Endometrial microvascular endothelial cells (primary cell): ENCODE results near the gene ADAMTS2. TPM values are rescaled to one million over a fixed set of nuclear protein-coding genes. Genes with fewer than 3 reads are reported as not detected.

Experiments used
- in situ Hi-C: cut with HindIII; loops from 2 replicates; pipeline ENCODE4 v1.10.0; 2017; ENCODE audit warnings: low sequenced_read_pairs, low pct_unique_long_range_greater_than_20kb; ENCODE audit errors: inconsistent ontology term
- total RNA-seq: library from RNA; depleted of rRNA; stranded (reverse); fragments of >200 nt; gene quantifications from one replicate; pipeline ENCODE4 v1.2.3, GENCODE V29; 2015; ENCODE audit errors: inconsistent ontology term

ADAMTS2 gene
- total RNA-seq, 1 donor from 2014 or later, result 2.0 TPM

DNA sequence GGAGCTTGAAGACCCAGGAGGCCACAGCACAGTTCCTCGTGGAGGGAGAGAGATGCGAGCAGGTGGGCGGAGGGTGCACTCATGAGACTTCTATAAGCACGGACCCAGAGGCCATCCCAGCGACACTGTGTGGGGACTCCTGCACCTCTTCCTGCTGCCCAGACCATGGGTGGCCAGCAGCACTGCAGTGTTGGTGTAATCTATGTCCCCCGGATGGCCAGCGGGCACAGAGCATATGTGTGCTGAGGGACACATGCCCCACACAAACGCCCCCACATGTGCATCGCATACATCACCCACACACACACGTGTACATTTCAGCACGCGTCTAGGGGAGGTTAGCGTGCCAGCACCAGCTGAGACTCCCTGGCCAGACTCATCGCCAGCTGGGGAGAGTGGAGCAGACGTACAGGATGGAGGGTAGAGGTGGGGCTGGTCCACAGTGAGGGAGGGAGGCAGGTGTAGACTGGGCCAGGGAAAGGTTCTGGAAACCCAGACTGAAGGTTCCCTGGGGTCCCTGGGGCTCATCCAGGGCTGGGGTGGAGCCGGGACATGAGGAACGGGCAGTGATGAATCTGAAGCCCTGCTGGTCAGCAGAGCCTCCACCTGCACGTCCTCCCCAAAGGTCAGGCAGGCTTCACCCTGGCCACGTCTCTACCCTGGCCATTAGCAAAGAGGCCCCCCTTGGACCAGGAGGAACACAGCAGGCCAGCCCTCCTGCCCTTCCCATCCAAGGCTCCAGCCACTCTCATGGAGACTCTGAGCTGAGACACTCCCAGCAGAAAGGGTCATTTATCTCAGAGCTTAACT lies 27.6 kb downstream of the ADAMTS2 start:
- in situ Hi-C loops, result no loop called here

DNA sequence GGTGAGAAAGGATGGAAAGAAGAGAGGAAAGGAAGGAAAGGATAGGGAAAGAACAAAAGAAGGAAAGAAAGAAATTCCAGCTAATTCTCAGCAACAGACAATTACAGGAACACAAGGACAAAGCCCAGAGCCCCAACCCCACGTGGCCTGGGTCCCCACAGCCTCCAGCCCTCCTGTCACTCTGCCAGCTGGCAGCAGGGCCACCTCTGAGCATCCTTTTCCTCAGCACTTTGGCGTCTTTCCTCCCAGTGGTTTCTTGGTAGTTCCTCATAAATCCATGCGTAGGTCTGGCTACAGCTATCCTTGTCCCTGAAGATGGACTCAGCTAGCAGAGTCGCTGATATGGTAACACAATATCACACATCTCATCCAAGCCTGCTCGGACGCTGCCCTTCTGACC lies 28.3 kb downstream of the ADAMTS2 start:
- in situ Hi-C loops, result no loop called here

DNA sequence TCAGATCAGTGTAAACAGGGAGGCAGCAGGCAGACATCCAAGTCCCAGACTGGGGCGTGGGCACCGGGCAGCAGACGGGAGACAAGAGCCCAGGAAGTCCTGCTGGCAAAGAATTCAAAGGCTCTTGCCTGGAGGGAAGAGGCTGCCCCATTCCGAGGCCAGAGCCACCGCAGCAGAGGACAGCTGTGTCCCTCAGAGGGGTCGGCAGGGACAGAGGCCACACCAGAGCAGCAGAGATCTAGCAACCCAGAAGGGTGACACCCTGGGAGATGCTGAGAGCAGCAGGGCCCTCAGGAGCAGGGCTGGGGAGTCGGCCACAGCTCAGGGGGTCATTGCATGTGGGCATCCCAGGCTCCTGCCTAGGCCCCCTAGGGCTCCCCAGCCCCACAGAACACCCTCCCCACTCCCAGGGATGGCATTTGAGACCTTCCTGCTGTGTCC lies 29.1 kb downstream of the ADAMTS2 start:
- in situ Hi-C loops, result no loop called here

DNA sequence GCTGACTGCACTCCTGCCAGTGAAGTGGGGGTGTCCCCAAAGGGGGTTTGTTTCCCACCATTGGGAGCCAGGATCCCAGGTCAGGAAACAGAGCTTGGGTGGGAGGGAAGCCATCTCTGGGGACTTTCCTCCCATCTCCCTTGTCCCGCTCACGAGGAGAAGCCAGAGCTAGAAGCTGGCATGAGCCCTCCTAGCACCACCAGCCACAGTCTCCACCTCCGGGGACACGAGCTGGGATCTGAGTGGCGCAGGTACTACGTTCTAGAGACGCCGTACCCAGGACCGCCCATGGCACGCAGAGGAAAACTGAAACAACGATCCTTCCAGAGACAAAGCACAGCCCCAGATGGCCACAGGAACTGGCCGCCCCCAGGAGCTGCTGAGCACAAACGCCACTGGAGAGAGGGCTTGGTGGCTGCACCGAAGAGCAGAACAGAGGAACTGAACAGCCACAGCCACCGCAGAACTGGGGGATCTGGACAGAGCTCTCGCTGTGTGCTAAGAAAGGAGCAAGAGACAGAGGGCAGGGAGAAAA lies 29.8 kb downstream of the ADAMTS2 start:
- in situ Hi-C loops, result no loop called here

DNA sequence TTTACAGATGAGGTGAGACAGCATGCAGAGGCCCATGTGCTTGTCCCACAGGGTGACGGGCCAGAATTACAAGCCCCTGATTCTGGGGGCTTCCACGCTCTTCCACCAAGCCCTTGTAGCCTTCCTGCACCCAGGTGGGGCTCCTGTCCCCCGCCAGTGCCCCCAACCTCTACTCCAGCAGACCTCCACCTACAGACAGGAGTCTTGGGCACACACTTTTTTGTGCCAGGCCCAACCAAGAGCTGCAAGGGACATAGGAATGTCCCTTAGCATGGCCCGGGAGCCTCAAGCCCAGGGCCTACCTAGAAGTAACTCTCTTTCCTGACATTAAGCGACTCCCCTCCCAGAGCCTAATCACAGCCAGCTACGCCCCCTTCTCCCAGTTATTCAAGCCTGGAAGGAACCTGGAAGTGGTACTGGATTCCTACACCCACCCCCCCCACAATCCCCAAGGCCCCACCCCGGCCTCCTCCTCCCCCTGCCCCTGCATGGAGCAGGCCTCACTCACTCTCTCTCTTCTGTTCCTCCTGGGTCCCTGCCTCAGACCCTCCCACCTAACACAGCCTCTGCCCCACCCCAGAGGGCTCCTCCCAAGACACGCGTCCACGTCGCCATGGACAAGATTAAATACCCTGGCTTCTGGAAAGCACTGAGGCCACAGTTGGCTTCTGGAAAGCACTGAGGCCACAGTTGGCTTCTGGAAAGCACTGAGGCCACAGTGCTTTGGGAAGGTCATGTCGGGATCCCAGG lies 30.5 kb downstream of the ADAMTS2 start:
- in situ Hi-C loops, result no loop called here

DNA sequence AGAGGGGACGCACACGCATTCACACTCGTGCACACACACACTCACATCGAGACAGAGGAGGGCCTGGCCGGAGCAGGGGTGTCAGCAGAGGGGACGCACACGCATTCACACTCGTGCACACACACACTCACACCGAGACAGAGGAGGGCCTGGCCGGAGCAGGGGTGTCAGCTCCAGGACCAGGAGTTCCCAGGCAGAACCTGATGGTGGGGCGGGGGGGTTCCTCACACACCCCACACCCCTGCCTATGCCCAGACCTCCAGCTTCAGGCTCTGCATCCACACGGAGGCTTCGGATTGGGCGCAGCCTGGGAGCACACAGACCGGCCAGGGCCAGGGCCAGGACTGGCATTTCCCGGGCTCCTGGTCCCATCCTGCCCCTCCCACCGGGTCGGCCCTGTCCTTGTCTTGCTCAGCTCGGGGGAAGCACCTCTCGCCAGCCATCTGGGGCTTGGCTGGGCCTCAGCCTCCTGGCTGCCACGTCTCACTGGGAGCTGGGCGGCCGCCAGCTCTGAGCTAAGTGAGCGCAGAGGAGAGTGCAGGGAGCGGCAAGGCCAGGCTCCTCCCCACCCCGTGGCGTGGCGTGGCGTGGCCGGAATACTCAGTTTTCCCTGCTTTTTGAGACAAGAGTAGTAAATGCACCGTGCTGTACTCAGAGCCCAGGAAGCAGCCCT lies 31.3 kb downstream of the ADAMTS2 start:
- in situ Hi-C loops, result no loop called here

DNA sequence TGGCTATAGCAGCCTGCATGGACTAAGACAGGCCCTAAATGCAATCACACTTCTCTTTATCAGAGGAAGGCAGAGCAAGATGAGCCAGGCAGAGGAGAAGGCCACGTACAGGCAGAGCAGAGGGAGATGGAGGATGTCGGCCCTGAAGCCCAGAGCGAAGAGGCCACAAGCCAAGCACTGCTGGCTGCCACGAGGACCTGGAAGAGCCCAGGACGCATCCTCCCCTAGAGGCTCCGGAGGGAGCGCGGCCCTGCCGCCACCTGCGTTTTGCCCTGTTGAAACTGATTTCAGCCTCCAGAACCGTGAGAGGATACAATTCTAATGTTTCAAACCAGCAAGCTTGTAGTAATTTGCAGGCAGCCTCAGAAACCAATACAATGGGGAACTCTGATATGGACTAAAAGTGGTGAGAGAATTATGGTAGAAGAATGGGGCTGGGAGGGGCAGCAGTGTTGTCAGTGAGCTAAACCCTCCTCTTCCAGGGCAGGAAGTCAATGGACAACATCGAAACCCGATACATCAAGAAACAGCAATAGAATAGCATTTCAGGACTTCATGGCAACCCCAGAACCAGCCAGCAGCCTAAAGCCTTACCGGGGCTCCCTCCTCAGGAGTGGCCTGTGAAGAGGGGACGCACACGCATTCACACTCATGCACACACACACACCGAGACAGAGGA lies 32.6 kb downstream of the ADAMTS2 start:
- in situ Hi-C loops, result no loop called here

DNA sequence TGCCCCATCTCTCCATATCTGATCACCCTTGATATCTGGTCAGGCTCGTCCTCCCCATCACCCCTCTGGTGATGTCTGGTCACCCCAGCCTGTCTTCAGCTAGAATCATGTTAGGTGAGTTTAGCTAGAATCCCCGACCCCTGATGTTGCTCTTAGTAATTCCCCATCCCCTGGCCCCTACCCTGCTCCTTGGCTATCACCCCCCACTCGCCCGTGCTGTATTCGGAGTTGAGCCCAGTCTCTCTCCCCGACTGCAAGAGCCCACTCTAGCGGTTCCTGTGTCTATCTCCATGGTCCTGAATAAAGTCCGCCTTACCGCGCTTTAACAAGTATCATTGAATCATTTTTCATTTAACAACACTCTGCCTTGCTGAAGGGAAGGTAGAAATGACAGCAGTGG lies 33.7 kb downstream of the ADAMTS2 start:
- in situ Hi-C loops, result no loop called here

DNA sequence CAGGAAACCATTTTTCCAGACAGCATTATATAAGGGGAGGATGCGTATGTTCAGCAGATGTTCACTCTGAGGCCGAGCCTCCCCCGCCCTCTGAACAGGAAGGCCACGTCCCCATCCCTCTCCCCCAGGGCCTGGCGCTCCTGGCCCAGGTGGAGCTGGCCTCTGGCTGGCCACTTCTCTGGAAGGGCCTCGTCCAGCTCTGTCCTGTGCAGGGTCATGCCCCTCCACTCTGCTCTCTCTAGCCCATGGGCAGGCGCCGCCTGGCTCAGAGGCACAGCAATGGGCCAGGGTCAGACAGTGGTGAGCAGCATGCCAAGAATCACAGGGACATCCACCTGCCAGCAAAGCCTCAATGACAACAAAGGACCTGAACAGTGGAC lies 34.2 kb downstream of the ADAMTS2 start:
- in situ Hi-C loops, result no loop called here

DNA sequence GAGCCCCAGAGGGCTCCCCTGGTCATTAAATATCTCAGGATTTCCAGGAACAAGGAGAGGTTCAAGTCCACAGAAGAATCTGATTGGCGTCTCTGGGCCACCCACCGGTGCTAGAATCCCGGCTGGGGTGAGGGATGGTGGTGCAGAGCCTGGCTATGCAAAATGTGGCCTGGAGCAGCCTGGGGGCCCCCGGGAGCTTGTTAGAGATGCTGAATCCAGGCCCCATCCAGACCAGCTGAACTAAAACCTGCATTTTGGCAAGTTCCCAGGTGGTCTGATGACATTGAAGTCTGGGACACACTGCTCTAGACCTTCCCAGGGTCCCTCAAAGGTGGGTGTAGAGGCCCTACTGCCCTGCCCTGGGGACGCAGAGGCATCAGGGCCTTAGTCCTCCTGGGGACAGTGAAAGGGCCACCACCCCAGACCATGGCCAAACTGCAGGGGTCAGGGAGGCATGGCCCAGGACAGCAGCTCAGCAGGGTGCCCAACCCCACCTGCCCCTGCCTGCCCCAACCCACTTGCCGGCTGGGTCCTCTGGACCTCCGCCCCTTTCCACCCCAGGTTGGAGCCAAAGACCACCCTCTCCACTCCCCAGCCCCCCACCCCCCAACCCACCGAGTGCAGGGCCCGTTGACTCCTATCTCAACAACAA lies 34.7 kb downstream of the ADAMTS2 start:
- in situ Hi-C loops, result no loop called here

DNA sequence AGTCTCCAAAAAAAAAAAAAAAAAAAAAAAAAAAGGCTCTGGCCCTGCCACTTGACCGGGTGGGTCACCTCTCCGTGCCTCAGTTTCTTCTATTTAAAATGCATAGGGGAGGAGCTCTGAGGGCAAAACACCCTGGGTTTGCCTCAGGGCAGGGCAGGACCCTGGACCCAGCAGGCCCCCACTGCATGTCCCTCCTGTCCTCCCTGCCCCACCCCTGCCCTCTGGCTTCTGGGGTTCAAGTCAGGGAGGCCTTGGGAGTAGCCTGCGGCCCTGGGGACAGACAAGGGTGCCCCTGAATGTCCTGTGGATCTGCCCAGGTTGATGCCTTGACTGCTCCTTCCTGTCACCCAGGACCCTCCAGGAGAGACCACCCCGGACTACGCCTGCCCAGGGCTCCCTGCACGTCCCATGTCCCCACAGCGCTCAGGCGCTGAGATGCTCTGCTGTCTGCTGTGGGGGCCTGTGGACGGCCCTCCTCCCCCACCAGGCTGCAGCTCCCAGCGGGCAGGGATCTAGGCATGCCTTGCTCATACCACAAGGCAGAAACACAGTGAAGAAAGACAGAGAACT lies 35.4 kb downstream of the ADAMTS2 start:
- in situ Hi-C loops, result no loop called here

DNA sequence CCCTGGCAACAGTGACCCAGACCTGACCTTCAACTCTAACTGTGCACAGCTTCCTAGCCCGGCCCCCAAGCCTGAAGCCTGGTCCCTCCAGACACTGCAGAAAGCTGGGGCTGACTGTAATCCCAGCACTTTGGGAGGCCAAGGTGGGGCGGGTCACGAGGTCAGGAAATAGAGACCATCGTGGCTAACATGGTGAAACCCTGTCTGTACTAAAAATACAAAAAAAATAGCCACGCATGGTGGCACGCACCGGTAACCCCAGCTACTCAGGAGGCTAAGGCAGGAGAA lies 35.9 kb downstream of the ADAMTS2 start:
- in situ Hi-C loops, result no loop called here

DNA sequence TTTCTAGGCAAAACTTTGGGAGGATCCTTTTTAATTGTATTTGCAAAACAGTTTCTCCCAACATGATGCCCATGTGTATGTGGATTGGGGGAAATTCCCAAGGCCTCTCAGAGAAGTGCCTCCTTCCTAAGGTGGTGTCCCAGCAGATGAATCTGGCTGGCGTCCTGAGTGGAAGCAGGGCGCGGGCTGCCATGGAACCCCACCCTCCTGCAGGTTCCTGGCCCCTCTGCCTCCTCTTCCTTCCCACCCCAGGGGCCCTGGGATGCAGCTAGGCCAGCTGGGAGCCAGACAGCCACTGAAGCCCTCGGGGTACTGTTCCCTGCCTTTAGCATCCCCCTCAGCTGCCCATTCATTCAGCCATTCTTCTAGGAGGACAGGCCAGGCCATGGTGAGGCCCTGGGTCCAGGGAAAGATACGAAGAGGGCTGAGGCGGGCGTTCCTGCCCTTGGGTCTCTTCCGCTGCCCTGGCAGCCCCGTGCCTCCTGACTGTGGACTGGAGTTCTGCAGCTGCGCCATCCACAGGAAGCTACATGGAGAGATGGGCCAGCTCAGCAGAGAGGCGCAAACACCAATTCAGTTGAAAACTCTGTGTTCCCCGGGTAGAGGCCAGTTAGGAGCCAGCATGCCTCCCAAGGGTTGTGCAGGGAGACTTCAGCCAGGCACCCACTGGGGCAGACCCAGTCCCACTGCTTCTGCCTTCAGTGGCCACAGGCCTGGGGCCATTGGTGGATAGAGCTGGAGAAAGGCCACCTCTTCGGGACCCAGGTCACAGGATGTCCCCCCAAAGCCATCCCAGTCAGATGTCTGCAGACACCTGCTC lies 36.5 kb downstream of the ADAMTS2 start:
- in situ Hi-C loops, result no loop called here

DNA sequence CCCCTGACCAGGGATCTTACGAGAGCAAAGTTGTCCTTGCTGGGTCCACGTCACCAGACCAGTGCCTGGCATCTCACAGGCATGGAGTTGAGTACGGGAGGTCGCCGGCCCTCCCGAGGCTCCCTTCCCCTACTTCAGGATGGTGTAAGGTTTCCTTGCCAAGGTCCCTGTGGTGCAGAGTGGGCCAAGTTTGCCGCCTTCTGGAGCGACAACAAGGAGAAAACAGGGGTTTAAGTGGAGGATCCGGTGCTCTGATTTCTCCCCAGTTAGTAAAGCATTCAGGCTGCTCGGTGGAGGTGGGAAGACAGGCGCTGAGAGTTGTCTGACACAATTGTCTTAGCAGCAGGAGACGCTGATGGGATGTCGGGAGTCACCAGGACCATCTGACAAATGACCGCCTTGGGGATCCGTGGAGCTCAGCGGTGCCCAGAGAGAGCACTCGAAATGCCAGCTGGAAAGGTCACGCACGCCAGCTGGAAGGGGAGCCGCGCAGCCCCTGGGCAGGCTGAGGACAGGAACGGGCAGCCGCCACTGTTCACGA lies 37.3 kb downstream of the ADAMTS2 start:
- in situ Hi-C loops, result no loop called here

DNA sequence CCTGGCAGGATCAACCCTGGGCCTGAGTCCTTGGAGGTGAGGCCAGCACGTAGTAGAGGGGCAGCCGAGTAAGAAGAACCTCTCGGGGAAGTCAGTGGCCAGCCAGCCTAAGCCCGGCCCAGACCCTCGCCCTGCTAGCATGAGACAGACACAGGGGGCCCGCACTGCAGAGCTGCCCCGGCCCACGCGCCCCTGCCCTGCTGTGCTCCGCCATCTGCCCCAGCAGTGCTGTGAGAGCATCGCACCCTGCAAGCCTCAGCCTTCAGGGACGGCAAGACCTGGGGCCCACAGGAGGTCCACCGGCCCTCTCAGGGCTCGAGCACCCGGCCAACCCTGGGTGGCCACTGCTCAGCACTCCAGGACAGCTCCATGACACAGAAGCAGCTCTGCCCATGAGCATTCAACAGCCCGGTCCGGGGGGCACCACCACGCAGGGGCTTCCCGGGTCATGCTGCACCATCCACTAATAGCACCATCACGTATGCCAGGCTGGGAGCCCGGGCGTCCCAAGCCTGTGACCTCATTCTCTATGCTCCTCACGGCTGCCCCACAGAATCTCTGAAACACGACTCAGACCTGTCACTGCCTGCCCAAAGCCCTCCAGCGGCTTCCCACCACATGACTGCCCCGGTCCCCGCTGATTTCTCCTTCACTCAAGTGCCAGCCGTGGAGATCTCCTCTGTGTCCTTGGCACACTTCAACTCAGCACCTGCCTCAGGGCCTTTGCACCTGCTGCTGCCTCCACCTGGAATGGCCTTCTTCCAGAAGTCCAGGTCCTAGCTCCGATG lies 38.1 kb downstream of the ADAMTS2 start:
- in situ Hi-C loops, result no loop called here

DNA sequence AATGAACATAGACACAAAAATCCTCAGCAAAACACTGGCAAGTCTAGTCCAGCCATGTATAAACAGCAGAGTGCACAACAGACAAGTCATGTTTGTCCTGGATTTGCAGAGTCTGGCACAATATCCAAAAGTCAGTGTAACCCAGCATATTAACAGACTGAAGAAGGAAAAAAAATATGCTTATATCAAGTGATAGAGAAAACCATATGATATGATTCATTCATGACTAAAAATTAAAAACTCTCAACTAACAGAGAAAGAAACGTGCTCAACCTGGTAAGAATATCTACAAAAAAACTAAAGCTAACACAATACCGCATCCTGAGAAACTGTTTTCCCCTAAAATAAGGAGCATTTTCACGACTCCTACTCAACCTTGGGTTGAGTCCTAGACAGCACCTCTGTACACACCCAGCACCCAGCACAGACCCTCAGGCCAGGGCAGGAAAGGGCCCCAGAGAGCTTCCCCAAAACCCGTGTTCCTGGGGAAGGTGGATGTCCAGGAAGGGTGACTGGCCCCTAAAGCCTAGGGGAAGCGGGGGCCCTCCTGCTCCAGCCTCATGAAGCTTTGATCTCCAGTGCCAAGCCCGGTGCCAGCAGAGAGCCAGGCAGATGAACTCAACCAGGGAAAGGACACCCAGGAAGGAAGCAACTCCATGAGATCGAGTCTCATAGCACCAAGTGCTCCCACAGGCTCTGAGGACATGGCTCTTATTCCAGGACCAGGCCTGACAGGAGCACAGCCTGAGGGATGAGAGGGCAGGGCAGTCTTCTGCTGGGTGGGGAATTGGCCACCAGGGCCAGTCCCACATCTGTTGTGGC lies 38.9 kb downstream of the ADAMTS2 start:
- in situ Hi-C loops, result no loop called here
